K562 (cell line): ENCODE measurements around the gene GPR39. TPM values are rescaled to one million over a fixed set of nuclear protein-coding genes. Genes with fewer than 3 reads are reported as not detected.
"Not testable (repeated sequence)": the region's sequence is repeated elsewhere in the genome, so short reads cannot be mapped to it uniquely, and the experiment has no call there.

Experiments used
- ATAC-seq: fragments of 200-7000 bp; cut with Tn5 transposase; 3 replicates; pipeline ENCODE4 v1.9.1; 2020; ENCODE audit warnings: moderate library complexity
- BruUV-seq: library from RNA; stranded (reverse); fragments of 400-500 nt; replicated peaks from 2 replicates; lab custom pipeline; 2021; lab: Mats Ljungman, UMichigan
- CTCF ChIA-PET: fragments of 300-600 bp; formaldehyde crosslinking; extraction: SDS; loops from one replicate; lab custom pipeline; 2021; ENCODE audit warnings: low intra/inter-chr PET ratio; lab: Yijun Ruan, JAX
- POLR2A ChIA-PET: fragments of 300-600, 350-650 bp; sonication (Branson Sonifier 250); formaldehyde crosslinking; extraction: SDS; loops from one replicate; lab custom pipeline; 2021; ENCODE audit warnings: antibody characterized with exemption, inconsistent platforms; lab: Yijun Ruan, JAX
- DNase-seq, 4 experiments: peaks; one replicate each; pipeline versions ENCODE4 v3.0.0 to v3.0.0-alpha.2; 2011 to 2018; ENCODE audit warnings: low spot score in 3 of 4, mixed read lengths in 3 of 4; ENCODE audit errors: extremely low read depth in 1 of 4
- FAIRE-seq: peaks from 2 replicates; lab custom pipeline; 2011; peaks lifted over from hg19 to GRCh38; lab: Jason Lieb, UNC
- H2AFZ ChIP-seq: 2 replicates; pipeline ENCODE4 v1.6.0; 2011; ENCODE audit warnings: low read depth, low read length, control low read depth, inconsistent platforms
- H3K27ac ChIP-seq: fragments of 200-600 bp; 3 replicates; pipeline ENCODE4 v1.8.0; 2011; ENCODE audit warnings: low read depth, mild to moderate bottlenecking, control low read depth, inconsistent platforms, low read length, moderate library complexity, mixed read lengths; ENCODE audit errors: extremely low read depth
- H3K27me3 ChIP-seq, 2 experiments: fragments of 300-600 bp in 1 of 2; 2 replicates in 1 of 2; 3 replicates in 1 of 2; pipeline versions ENCODE4 v1.6.0 to v1.8.0; 2011; ENCODE audit warnings: inconsistent platforms in 2 of 2, low read length in 2 of 2, mild to moderate bottlenecking in 1 of 2, mixed read lengths in 1 of 2, moderate library complexity in 1 of 2; ENCODE audit not compliant: control insufficient read depth in 2 of 2, insufficient read depth in 2 of 2
- H3K36me3 ChIP-seq: fragments of 300-600 bp; 3 replicates; pipeline ENCODE4 v1.8.0; 2011; ENCODE audit warnings: mild to moderate bottlenecking, low read length, inconsistent platforms; ENCODE audit not compliant: control insufficient read depth, insufficient read depth
- H3K4me1 ChIP-seq, 2 experiments: fragments of 200-600 bp in 1 of 2; replicated peaks in 1 of 2; 2 replicates in 1 of 2; 3 replicates in 1 of 2; pipeline versions ENCODE4 v1.5.1 to v1.8.0; 2011; ENCODE audit warnings: inconsistent platforms in 2 of 2, low read length in 2 of 2, mild to moderate bottlenecking in 1 of 2, mixed read lengths in 1 of 2, moderate library complexity in 1 of 2; ENCODE audit not compliant: control insufficient read depth in 2 of 2, insufficient read depth in 2 of 2
- H3K4me2 ChIP-seq: 2 replicates; pipeline ENCODE4 v1.6.1; 2011; ENCODE audit warnings: low read length, control low read depth, inconsistent platforms, mixed read lengths; ENCODE audit not compliant: insufficient read depth
- H3K4me3 ChIP-seq: fragments of 200-600 bp; sonication (generic), shearing (Covaris generic); 2 replicates; pipeline ENCODE4 v1.5.1; 2016; ENCODE audit warnings: control low read depth, inconsistent platforms
- H3K79me2 ChIP-seq: fragments of 200-600 bp; 3 replicates; pipeline ENCODE4 v1.8.0; 2011; ENCODE audit warnings: low read length, inconsistent platforms; ENCODE audit not compliant: control insufficient read depth, insufficient read depth
- H3K9ac ChIP-seq, 2 experiments: 2 replicates each; pipeline versions ENCODE4 v1.6.0 to v1.6.1; 2011; ENCODE audit warnings: low read depth in 2 of 2, low read length in 2 of 2, control low read depth in 1 of 2, inconsistent platforms in 1 of 2, mild to moderate bottlenecking in 1 of 2, mixed read lengths in 1 of 2; ENCODE audit not compliant: insufficient read depth in 1 of 2
- H3K9me1 ChIP-seq: one replicate; pipeline ENCODE4 v1.6.0; 2011; ENCODE audit warnings: inconsistent platforms, mild to moderate bottlenecking, low read length, moderate library complexity; ENCODE audit not compliant: control insufficient read depth, insufficient read depth
- H3K9me3 ChIP-seq: replicated peaks from 2 replicates; pipeline ENCODE4 v1.5.1; 2011; ENCODE audit warnings: low read depth, low read length, inconsistent platforms; ENCODE audit not compliant: control insufficient read depth, insufficient read depth
- H4K20me1 ChIP-seq: replicated peaks from 2 replicates; pipeline ENCODE4 v1.6.1; 2011; ENCODE audit warnings: low read length, inconsistent platforms, mixed read lengths; ENCODE audit not compliant: control insufficient read depth, insufficient read depth
- E4F1 ChIP-seq: fragments of 250-450 bp; sonication (Bioruptor Pico); IDR thresholded peaks from 2 replicates; pipeline ENCODE4 v1.5.0; 2021; ENCODE audit warnings: mild to moderate bottlenecking, borderline replicate concordance
- RBM25 ChIP-seq: fragments of 200-400 bp; formaldehyde crosslinking; IDR thresholded peaks from 2 replicates; pipeline ENCODE4 v1.6.1; 2018; ENCODE audit warnings: low read length, low read depth, moderate library complexity; ENCODE audit not compliant: severe bottlenecking
- WGBS: fragments of 100-300 bp; shearing (Covaris generic); methylation state at CpG from one replicate; pipeline ENCODE4 v1.1.6; 2016; ENCODE audit warnings: low coverage, mixed read lengths; ENCODE audit not compliant: insufficient coverage; ENCODE audit errors: missing lambda C conversion rate; 5-methylcytosine and 5-hydroxymethylcytosine counted together
- in situ Hi-C: fragments of 300-500 bp; cut with MboI; formaldehyde crosslinking; loops from 4 replicates; pipeline ENCODE4 v1.15.0; 2018; ENCODE audit warnings: inconsistent platforms, mixed read lengths
- intact Hi-C: fragments of 100-400 bp; cut with micrococcal nuclease; formaldehyde crosslinking; loops from 2 replicates; pipeline ENCODE4 v1.14.2; 2022
- polyA plus RNA-seq, 8 experiments: library from polyadenylated mRNA; depleted of rRNA in 4 of 8; stranded (reverse) in 5 of 8; unstranded in 3 of 8; fragments of >200 nt; fragmentation: Nextera tagmentation in 2 of 8; fragmentation: Illumina TruSeq in 1 of 8; extraction: Ambion mirVana in 2 of 8; extraction: Trizol in 1 of 8; gene quantifications; 2 replicates each; pipeline versions ENCODE4 v1.2.1 to v1.2.3, GENCODE V29; 2011 to 2014; ENCODE audit warnings: inconsistent platforms in 1 of 8, missing spikeins in 1 of 8
- total RNA-seq, 7 experiments: library from RNA; depleted of rRNA in 6 of 7; stranded (reverse); fragments of >200 nt in 6 of 7; fragmentation: Illumina TruSeq in 2 of 7; extraction: Trizol in 2 of 7; gene quantifications; 2 replicates each; pipeline versions ENCODE4 v1.2.1 to v1.2.3, GENCODE V29; 2011 to 2021; ENCODE audit warnings: low replicate concordance in 1 of 7

GPR39 gene
- total and polyA plus RNA-seq, 9 of the 15 experiments (the other 6 are each of a cell fraction or from before 2014, with no cell fraction given), result 0.04 TPM; not detected in 8

GRCh38 chr2:132392879-132393278 is 23.7 kb upstream of the GPR39 start:
- no TSS peak for BruUV-seq
- no peak overlapping the region for H2AFZ ChIP-seq
- DNase-seq, result no peak
- H3K4me3 ChIP-seq, result no peak overlapping the region
- in situ Hi-C loops, result no loop called here
- 0% methylated on average over 7 of the region's 7 CpGs for WGBS
- H4K20me1 ChIP-seq, result no peaks in the 10 kb centered on the region
- POLR2A ChIA-PET, result no interaction called here
- H3K9me1 ChIP-seq, result no peaks in the 10 kb centered on the region
- H3K27me3 ChIP-seq, result no peaks in the 10 kb centered on the region
- H3K79me2 ChIP-seq, result no peaks in the 10 kb centered on the region
- TF ChIP-seq RBM25, result no peak
- TF ChIP-seq E4F1 (CRISPR knock-in tag), result no peak
- TF ChIP-seq, all 486 proteins: peak for 0
- intact Hi-C loops, result no loop called here
- Histone ChIP-seq H3K4me2 (no peak overlapping the region), H3K27ac (no peak overlapping the region), H3K9ac (no peak overlapping the region), H3K9me3 (no peaks in the 10 kb centered on the region), H3K36me3 (no peaks in the 10 kb centered on the region), H3K4me1 (no peaks in the 10 kb centered on the region)
- no peak for ATAC-seq
- FAIRE-seq, result no peak
- CTCF ChIA-PET, result no interaction called here

- intact Hi-C loops, H3K9ac ChIP-seq, FAIRE-seq, H2AFZ ChIP-seq, H3K79me2 ChIP-seq, H3K36me3 ChIP-seq, H3K4me1 ChIP-seq, ATAC-seq, H4K20me1 ChIP-seq, BruUV-seq, H3K4me3 ChIP-seq, DNase-seq, in situ Hi-C loops, CTCF ChIA-PET, H3K27me3 ChIP-seq, POLR2A ChIA-PET, H3K27ac ChIP-seq, H3K9me1 ChIP-seq, H3K4me2 ChIP-seq, H3K9me3 ChIP-seq: not testable (repeated sequence)
- 0% methylated on average over 3 of the region's 3 CpGs for WGBS
These were observed 19.6 kb upstream of the GPR39 start for GRCh38 chr2:132397042-132397441.
